ENCODE results near the gene CLASP1.

CLASP1 gene

DNA sequence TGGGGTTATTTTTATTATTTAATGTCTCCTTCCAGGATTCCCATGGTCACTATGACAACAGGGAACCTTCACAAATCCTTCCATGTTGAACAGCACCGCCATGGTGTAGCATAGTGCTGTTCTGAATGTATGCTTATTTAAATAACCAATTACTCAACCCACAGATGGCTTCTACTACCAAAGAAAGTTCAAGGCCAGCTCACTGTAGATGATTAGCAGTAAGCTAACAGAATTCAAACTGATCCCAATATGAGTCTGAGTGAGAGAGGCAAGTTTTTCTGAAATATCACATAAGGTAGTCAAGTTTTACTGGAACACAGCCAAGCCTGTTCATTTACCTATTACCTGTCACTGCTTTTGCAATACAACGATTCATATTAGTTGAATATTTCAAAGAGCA, 51.2 kb downstream of the CLASP1 start:
- Histone ChIP-seq H3K4me3 (ENCODE audit: low read depth, low read length) (no peak overlapping the region), H3K27ac (no peak overlapping the region), H3K36me3 (peaks cover 3% of the 10 kb centered on the region; the same call in 1 of the 2 replicates), H3K27me3 (ENCODE audit: insufficient read depth, low read depth, severe bottlenecking) (no peaks in the 10 kb centered on the region), H3K9me3 (ENCODE audit: severe bottlenecking) (no peaks in the 10 kb centered on the region)
- TF ChIP-seq, protein P1, sequence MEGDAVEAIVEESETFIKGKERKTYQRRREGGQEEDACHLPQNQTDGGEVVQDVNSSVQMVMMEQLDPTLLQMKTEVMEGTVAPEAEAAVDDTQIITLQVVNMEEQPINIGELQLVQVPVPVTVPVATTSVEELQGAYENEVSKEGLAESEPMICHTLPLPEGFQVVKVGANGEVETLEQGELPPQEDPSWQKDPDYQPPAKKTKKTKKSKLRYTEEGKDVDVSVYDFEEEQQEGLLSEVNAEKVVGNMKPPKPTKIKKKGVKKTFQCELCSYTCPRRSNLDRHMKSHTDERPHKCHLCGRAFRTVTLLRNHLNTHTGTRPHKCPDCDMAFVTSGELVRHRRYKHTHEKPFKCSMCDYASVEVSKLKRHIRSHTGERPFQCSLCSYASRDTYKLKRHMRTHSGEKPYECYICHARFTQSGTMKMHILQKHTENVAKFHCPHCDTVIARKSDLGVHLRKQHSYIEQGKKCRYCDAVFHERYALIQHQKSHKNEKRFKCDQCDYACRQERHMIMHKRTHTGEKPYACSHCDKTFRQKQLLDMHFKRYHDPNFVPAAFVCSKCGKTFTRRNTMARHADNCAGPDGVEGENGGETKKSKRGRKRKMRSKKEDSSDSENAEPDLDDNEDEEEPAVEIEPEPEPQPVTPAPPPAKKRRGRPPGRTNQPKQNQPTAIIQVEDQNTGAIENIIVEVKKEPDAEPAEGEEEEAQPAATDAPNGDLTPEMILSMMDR (IDR thresholded peaks at IDR 0.05; ENCODE audit: low read depth, low read length): no peak
- no peak for DNase-seq

DNA sequence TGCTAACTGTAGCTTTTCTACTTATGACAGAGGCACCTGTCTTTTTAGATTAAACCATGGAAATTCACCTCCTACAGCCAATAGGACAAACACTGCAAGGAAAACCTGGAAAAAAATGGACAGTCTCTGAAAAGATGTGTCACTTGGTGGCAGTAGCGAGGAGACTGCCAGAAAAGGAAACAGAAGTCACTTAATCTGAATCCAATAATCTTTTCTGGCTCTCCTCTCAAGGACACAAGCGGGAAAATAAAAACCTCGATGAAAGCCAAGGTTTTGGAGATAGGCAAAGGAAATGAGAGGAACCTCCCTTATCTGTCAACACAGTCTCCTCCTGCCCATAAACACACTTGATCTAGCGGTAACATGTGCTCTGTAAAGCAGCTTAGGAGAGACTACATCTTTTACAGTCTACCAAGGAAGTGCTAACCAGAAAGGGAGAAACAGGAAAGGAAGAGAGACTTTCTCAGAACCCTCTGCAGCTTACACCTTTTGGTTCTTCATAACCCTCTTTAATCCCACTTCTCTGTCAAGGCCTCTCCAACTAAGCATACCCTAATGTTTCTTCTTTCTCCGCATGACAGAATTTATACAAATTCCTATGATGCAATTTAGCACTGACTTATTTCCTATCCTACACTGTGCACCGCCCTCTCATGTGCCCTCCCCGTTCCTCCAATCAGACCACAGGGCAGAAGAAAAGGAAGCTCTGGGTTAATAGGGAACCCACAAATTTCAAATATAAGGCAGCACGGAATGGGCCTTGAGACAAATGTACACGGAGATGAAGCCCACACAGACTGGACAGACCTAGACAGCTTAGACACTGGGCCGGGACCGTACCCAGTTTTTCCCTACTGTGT, 52.8 kb downstream of the CLASP1 start:
- Histone ChIP-seq H3K27ac (peak overlapping the region; percentile 82), H3K9me3 (ENCODE audit: severe bottlenecking) (no peaks in the 10 kb centered on the region), H3K36me3 (peaks cover 3% of the 10 kb centered on the region; the same call in 1 of the 2 replicates), H3K4me3 (ENCODE audit: low read depth, low read length) (peak overlapping the region; percentile 45), H3K27me3 (ENCODE audit: insufficient read depth, low read depth, severe bottlenecking) (no peaks in the 10 kb centered on the region)
- TF ChIP-seq, protein P1 (IDR thresholded peaks at IDR 0.05; ENCODE audit: low read depth, low read length): peak; percentile 58
- peak; percentile 58 for DNase-seq

DNA sequence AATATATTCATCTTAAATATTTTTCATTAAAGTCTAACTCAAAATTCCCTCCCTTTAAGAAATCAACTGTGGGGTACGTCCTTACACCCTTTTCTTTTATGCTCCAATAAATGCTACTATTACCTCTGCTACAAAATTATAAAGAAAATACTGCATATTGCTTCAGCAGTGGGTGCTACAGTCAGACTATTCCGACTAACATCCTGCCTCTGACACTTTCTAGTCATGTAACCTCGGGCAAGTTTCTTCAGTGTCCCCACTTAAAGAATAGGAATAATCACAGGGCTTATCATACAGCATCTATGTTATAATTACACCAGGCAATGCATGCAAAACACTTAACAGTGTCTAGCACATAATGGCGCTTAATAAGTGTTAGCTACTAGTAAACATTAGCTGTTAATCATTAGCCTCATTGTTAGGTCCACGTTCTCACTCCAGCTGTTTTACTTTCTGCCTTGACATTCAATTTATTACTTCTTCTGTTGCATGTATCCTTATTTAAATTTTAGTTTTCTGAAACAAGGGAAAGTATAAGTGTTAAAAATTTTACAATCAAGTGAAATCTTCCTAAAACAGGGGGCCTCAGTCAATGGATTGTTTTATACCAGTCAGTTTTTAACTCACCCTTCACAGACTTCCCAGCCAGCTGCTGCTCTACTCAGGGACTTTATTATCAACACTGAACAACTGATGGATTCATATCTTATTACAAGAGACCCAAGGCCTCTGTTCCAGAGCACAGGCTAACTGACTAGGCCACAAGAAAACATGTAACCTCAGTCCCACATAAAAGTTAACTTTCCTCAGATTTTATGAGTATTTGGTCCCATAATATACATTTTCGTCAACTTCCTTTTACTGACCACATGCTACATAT, 54.0 kb downstream of the CLASP1 start:
- Histone ChIP-seq H3K9me3 (ENCODE audit: severe bottlenecking) (no peaks in the 10 kb centered on the region), H3K27ac (no peak overlapping the region), H3K4me3 (ENCODE audit: low read depth, low read length) (no peak overlapping the region), H3K36me3 (peaks cover 3% of the 10 kb centered on the region; the same call in 1 of the 2 replicates), H3K27me3 (ENCODE audit: insufficient read depth, low read depth, severe bottlenecking) (no peaks in the 10 kb centered on the region)
- TF ChIP-seq, protein P1 (IDR thresholded peaks at IDR 0.05; ENCODE audit: low read depth, low read length): no peak
- no peak for DNase-seq

DNA sequence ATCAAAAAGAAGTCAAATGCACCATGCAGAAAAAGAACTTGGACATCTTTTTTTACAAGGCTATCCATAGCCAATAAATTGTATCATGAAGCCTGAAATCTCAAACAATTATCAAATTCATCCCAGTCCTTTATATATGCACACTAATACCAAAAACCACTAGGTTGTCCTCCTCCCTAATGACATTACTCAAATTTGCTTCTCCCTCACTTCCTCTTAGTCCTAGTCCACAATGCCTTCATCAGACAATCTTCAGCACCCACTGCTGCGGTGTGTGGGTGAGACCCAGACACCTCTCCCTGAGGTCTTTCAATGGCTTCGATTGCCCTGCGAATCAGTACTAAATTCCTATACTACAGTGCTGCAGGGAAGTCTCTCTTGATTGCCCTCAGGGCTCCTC, 58.1 kb downstream of the CLASP1 start:
- no peak overlapping the region for H3K27ac ChIP-seq
- no peaks in the 10 kb centered on the region for H3K27me3 ChIP-seq (ENCODE audit: insufficient read depth, low read depth, severe bottlenecking)
- H3K4me3 ChIP-seq (ENCODE audit: low read depth, low read length): no peak overlapping the region
- TF ChIP-seq, protein P1 (IDR thresholded peaks at IDR 0.05; ENCODE audit: low read depth, low read length): no peak
- peaks cover 4% of the 10 kb centered on the region for H3K36me3 ChIP-seq
- H3K9me3 ChIP-seq (ENCODE audit: severe bottlenecking): no peaks in the 10 kb centered on the region
- DNase-seq: no peak

DNA sequence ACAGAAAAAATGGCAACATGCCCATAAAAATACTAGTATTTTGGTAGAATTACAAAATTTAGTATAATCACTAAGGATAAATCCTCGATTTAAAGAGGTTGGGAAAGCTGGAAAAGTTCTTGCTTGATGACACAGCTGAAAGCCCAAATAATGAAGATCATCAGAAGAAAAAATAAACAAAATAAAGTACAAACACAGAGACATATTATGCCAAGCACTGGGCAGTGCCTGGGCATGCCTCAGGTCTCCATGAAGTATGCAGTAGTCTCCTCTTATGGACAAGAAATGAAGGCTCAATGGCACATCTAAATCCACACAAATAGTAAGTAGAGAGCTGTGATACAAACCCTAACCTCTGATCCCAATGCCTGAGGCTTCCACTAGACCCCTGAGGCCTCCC, 60.9 kb downstream of the CLASP1 start:
- Histone ChIP-seq H3K4me3 (ENCODE audit: low read depth, low read length) (no peak overlapping the region), H3K9me3 (ENCODE audit: severe bottlenecking) (no peaks in the 10 kb centered on the region), H3K36me3 (peaks cover 4% of the 10 kb centered on the region), H3K27ac (no peak overlapping the region), H3K27me3 (ENCODE audit: insufficient read depth, low read depth, severe bottlenecking) (no peaks in the 10 kb centered on the region)
- TF ChIP-seq, protein P1 (IDR thresholded peaks at IDR 0.05; ENCODE audit: low read depth, low read length): no peak
- no peak for DNase-seq

Measured in WERI-Rb-1 (cell line).